ENCODE measurements around the gene CROCC2. TPM values are rescaled to one million over a fixed set of nuclear protein-coding genes. Genes with fewer than 3 reads are reported as not detected.

Gene CROCC2
- total and polyA plus RNA-seq, 9 donors = 0.04 to 0.50 (median 0.21) TPM; not detected in 1

GRCh38 chr2:240965905-240966456, 59.8 kb downstream of the CROCC2 start:
- no peak overlapping the region for H3K27ac ChIP-seq (ENCODE audit: low read length)
- DNase-seq = no peak
- no peaks in the 10 kb centered on the region for H3K27me3 ChIP-seq (ENCODE audit: control insufficient read depth, insufficient read depth, low read length)
- H3K36me3 ChIP-seq (ENCODE audit: control insufficient read depth, insufficient read depth, low read length) = no peaks in the 10 kb centered on the region
- peaks cover 21% of the 10 kb centered on the region for H3K4me1 ChIP-seq (ENCODE audit: control insufficient read depth, insufficient read depth, low read length)
- H3K9me3 ChIP-seq (replicated peaks; ENCODE audit: control insufficient read depth, low read depth, low read length) = no peaks in the 10 kb centered on the region
- H3K4me3 ChIP-seq (ENCODE audit: low read length) = no peak overlapping the region
- 74% methylated on average over 25 of the region's 28 CpGs for WGBS (ENCODE audit: insufficient coverage)

- DNase-seq = no peak
- Histone ChIP-seq H3K4me3 (ENCODE audit: low read length) (no peak overlapping the region), H3K9me3 (replicated peaks; ENCODE audit: control insufficient read depth, low read depth, low read length) (no peaks in the 10 kb centered on the region), H3K27ac (ENCODE audit: low read length) (no peak overlapping the region), H3K4me1 (ENCODE audit: control insufficient read depth, insufficient read depth, low read length) (peaks cover 16% of the 10 kb centered on the region), H3K36me3 (ENCODE audit: control insufficient read depth, insufficient read depth, low read length) (no peaks in the 10 kb centered on the region), H3K27me3 (ENCODE audit: control insufficient read depth, insufficient read depth, low read length) (no peaks in the 10 kb centered on the region)
- 86% methylated on average over 9 of the region's 10 CpGs for WGBS (ENCODE audit: insufficient coverage)
These were observed 60.3 kb downstream of the CROCC2 start for GRCh38 chr2:240966457-240966905.

- no peak overlapping the region for H3K4me3 ChIP-seq (ENCODE audit: low read length)
- H3K9me3 ChIP-seq (replicated peaks; ENCODE audit: control insufficient read depth, low read depth, low read length) = no peaks in the 10 kb centered on the region
- peaks cover 3% of the 10 kb centered on the region for H3K27me3 ChIP-seq (ENCODE audit: control insufficient read depth, insufficient read depth, low read length)
- 73% methylated on average over 29 of the region's 32 CpGs for WGBS (ENCODE audit: insufficient coverage)
- no peak overlapping the region for H3K27ac ChIP-seq (ENCODE audit: low read length)
- no peak for DNase-seq
- no peaks in the 10 kb centered on the region for H3K36me3 ChIP-seq (ENCODE audit: control insufficient read depth, insufficient read depth, low read length)
- peaks cover 14% of the 10 kb centered on the region for H3K4me1 ChIP-seq (ENCODE audit: control insufficient read depth, insufficient read depth, low read length)
These were observed 61.0 kb downstream of the CROCC2 start for GRCh38 chr2:240966906-240967680.

GRCh38 chr2:240967681-240968621, 61.8 kb downstream of the CROCC2 start:
- no peaks in the 10 kb centered on the region for H3K36me3 ChIP-seq (ENCODE audit: control insufficient read depth, insufficient read depth, low read length)
- H3K4me3 ChIP-seq (ENCODE audit: low read length) = no peak overlapping the region
- no peak overlapping the region for H3K27ac ChIP-seq (ENCODE audit: low read length)
- no peaks in the 10 kb centered on the region for H3K9me3 ChIP-seq (replicated peaks; ENCODE audit: control insufficient read depth, low read depth, low read length)
- H3K27me3 ChIP-seq (ENCODE audit: control insufficient read depth, insufficient read depth, low read length) = peaks cover 8% of the 10 kb centered on the region
- DNase-seq = no peak
- whole genome bisulfite sequencing (ENCODE audit: insufficient coverage) = 88% methylated on average over 26 of the region's 34 CpGs
- peaks cover 8% of the 10 kb centered on the region for H3K4me1 ChIP-seq (ENCODE audit: control insufficient read depth, insufficient read depth, low read length)

- Histone ChIP-seq H3K27me3 (ENCODE audit: control insufficient read depth, insufficient read depth, low read length) (peaks cover 8% of the 10 kb centered on the region), H3K9me3 (replicated peaks; ENCODE audit: control insufficient read depth, low read depth, low read length) (peaks cover 6% of the 10 kb centered on the region), H3K4me3 (ENCODE audit: low read length) (no peak overlapping the region), H3K36me3 (ENCODE audit: control insufficient read depth, insufficient read depth, low read length) (no peaks in the 10 kb centered on the region), H3K27ac (ENCODE audit: low read length) (no peak overlapping the region), H3K4me1 (ENCODE audit: control insufficient read depth, insufficient read depth, low read length) (peaks cover 10% of the 10 kb centered on the region)
- no peak for DNase-seq
- 61% methylated on average over 14 of the region's 15 CpGs for whole genome bisulfite sequencing (ENCODE audit: insufficient coverage)
These were observed 62.8 kb downstream of the CROCC2 start for GRCh38 chr2:240968731-240969624.

GRCh38 chr2:240970104-240970503, 64.0 kb downstream of the CROCC2 start:
- DNase-seq = no peak
- 75% methylated on average over 1 of the region's 3 CpGs for WGBS (ENCODE audit: insufficient coverage)

GRCh38 chr2:240970816-240971215, 64.7 kb downstream of the CROCC2 start:
- Histone ChIP-seq H3K27ac (ENCODE audit: low read length) (no peak overlapping the region), H3K9me3 (replicated peaks; ENCODE audit: control insufficient read depth, low read depth, low read length) (peaks cover 6% of the 10 kb centered on the region), H3K27me3 (ENCODE audit: control insufficient read depth, insufficient read depth, low read length) (peaks cover 13% of the 10 kb centered on the region), H3K4me3 (ENCODE audit: low read length) (no peak overlapping the region), H3K4me1 (ENCODE audit: control insufficient read depth, insufficient read depth, low read length) (peaks cover 10% of the 10 kb centered on the region), H3K36me3 (ENCODE audit: control insufficient read depth, insufficient read depth, low read length) (no peaks in the 10 kb centered on the region)
- DNase-seq = no peak
- WGBS (ENCODE audit: insufficient coverage) = 91% methylated on average over 15 of the region's 15 CpGs

More at GRCh38 chr2:240970104-240970503, 64.0 kb downstream of the CROCC2 start:
- no peak overlapping the region for H3K27ac ChIP-seq (ENCODE audit: low read length)
- H3K36me3 ChIP-seq (ENCODE audit: control insufficient read depth, insufficient read depth, low read length) = no peaks in the 10 kb centered on the region
- no peak overlapping the region for H3K4me3 ChIP-seq (ENCODE audit: low read length)
- peaks cover 8% of the 10 kb centered on the region for H3K27me3 ChIP-seq (ENCODE audit: control insufficient read depth, insufficient read depth, low read length)
- H3K4me1 ChIP-seq (ENCODE audit: control insufficient read depth, insufficient read depth, low read length) = peaks cover 10% of the 10 kb centered on the region
- H3K9me3 ChIP-seq (replicated peaks; ENCODE audit: control insufficient read depth, low read depth, low read length) = peaks cover 6% of the 10 kb centered on the region

GRCh38 chr2:240972201-240972600, 66.1 kb downstream of the CROCC2 start:
- peaks cover 14% of the 10 kb centered on the region for H3K27me3 ChIP-seq (ENCODE audit: control insufficient read depth, insufficient read depth, low read length)
- no peak overlapping the region for H3K4me3 ChIP-seq (ENCODE audit: low read length)
- H3K4me1 ChIP-seq (ENCODE audit: control insufficient read depth, insufficient read depth, low read length) = peaks cover 10% of the 10 kb centered on the region
- peaks cover 6% of the 10 kb centered on the region for H3K9me3 ChIP-seq (replicated peaks; ENCODE audit: control insufficient read depth, low read depth, low read length)
- DNase-seq = no peak
- WGBS (ENCODE audit: insufficient coverage) = 37% methylated on average over 7 of the region's 11 CpGs
- no peak overlapping the region for H3K27ac ChIP-seq (ENCODE audit: low read length)
- no peaks in the 10 kb centered on the region for H3K36me3 ChIP-seq (ENCODE audit: control insufficient read depth, insufficient read depth, low read length)

- H3K36me3 ChIP-seq (ENCODE audit: control insufficient read depth, insufficient read depth, low read length) = no peaks in the 10 kb centered on the region
- H3K4me3 ChIP-seq (ENCODE audit: low read length) = no peak overlapping the region
- H3K27me3 ChIP-seq (ENCODE audit: control insufficient read depth, insufficient read depth, low read length) = peaks cover 14% of the 10 kb centered on the region
- 36% methylated on average over 9 of the region's 17 CpGs for WGBS (ENCODE audit: insufficient coverage)
- DNase-seq = no peak
- H3K27ac ChIP-seq (ENCODE audit: low read length) = no peak overlapping the region
- peaks cover 10% of the 10 kb centered on the region for H3K4me1 ChIP-seq (ENCODE audit: control insufficient read depth, insufficient read depth, low read length)
- H3K9me3 ChIP-seq (replicated peaks; ENCODE audit: control insufficient read depth, low read depth, low read length) = peaks cover 6% of the 10 kb centered on the region
These were observed 66.7 kb downstream of the CROCC2 start for GRCh38 chr2:240972636-240973521.

Data from muscle of leg (tissue), 11 donors.